GM23338 (cell line): ENCODE measurements around the gene NLRP6. TPM values are rescaled to one million over a fixed set of nuclear protein-coding genes. Genes with fewer than 3 reads are reported as not detected.
A peak's percentile ranks its signal among the peaks of the same experiment; 100 is the strongest.

ENCODE experiments used
- ATAC-seq: fragments of 200-7000 bp; cut with Tn5 transposase; 3 replicates; pipeline ENCODE4 v1.9.1; 2020
- DNase-seq: peaks from one replicate; pipeline ENCODE4 v3.0.0-alpha.2; 2015; ENCODE audit warnings: low spot score
- H2AFZ ChIP-seq: fragments of 200-600 bp; sonication (generic); 2 replicates; pipeline ENCODE4 v1.8.0; 2016; ENCODE audit warnings: antibody characterized with exemption, mild to moderate bottlenecking, moderate library complexity
- H3F3A ChIP-seq: fragments of 200-600 bp; sonication (generic); replicated peaks from 2 replicates; pipeline ENCODE4 v1.8.0; 2017; ENCODE audit warnings: antibody characterized with exemption, mixed run types, low read depth
- H3K27ac ChIP-seq: fragments of 200-600 bp; sonication (generic); 2 replicates; pipeline ENCODE4 v1.6.1; 2016; ENCODE audit warnings: low read depth
- H3K27me3 ChIP-seq: fragments of 200-600 bp; sonication (generic); 2 replicates; pipeline ENCODE4 v1.8.0; 2016; ENCODE audit warnings: mild to moderate bottlenecking, mixed run types, moderate library complexity; ENCODE audit not compliant: insufficient read depth
- H3K36me3 ChIP-seq: fragments of 200-600 bp; sonication (generic); 2 replicates; pipeline ENCODE4 v1.8.0; 2016; ENCODE audit warnings: mild to moderate bottlenecking; ENCODE audit not compliant: insufficient read depth
- H3K4me1 ChIP-seq: fragments of 200-600 bp; sonication (generic); 2 replicates; pipeline ENCODE4 v1.8.0; 2016; ENCODE audit warnings: mild to moderate bottlenecking, moderate library complexity; ENCODE audit not compliant: insufficient read depth
- H3K4me2 ChIP-seq: fragments of 200-600 bp; sonication (generic); 2 replicates; pipeline ENCODE4 v1.7.1; 2017; ENCODE audit warnings: mixed run types
- H3K4me3 ChIP-seq: fragments of 200-600 bp; sonication (generic); 2 replicates; pipeline ENCODE4 v1.6.1; 2016; ENCODE audit warnings: mixed run types
- H3K79me2 ChIP-seq: fragments of 200-600 bp; sonication (generic); replicated peaks from 2 replicates; pipeline ENCODE4 v1.8.0; 2017; ENCODE audit warnings: mild to moderate bottlenecking; ENCODE audit not compliant: insufficient read depth
- H3K9me2 ChIP-seq: fragments of 200-600 bp; sonication (generic); 2 replicates; pipeline ENCODE4 v1.8.0; 2017; ENCODE audit not compliant: insufficient read depth
- H4K20me1 ChIP-seq: fragments of 200-600 bp; sonication (generic); replicated peaks from 2 replicates; pipeline ENCODE4 v1.8.0; 2017; ENCODE audit warnings: mild to moderate bottlenecking; ENCODE audit not compliant: insufficient read depth
- H3K27ac Mint-ChIP-seq: 2 replicates; pipeline ENCODE4 v1.8.0; 2020; ENCODE audit warnings: inconsistent platforms, mild to moderate bottlenecking, moderate library complexity, mixed read lengths
- H3K27me3 Mint-ChIP-seq: 3 replicates; pipeline ENCODE4 v1.8.0; 2022; ENCODE audit warnings: low read depth, mild to moderate bottlenecking, moderate library complexity, mixed read lengths, inconsistent platforms; ENCODE audit not compliant: insufficient read depth, poor library complexity
- H3K36me3 Mint-ChIP-seq: 3 replicates; pipeline ENCODE4 v1.8.0; 2021; ENCODE audit warnings: low read depth, mild to moderate bottlenecking, inconsistent platforms, moderate library complexity, mixed read lengths
- H3K4me1 Mint-ChIP-seq: 3 replicates; pipeline ENCODE4 v1.8.0; 2020; ENCODE audit warnings: mild to moderate bottlenecking, inconsistent platforms, mixed read lengths
- H3K4me3 Mint-ChIP-seq: 3 replicates; pipeline ENCODE4 v1.8.0; 2021; ENCODE audit warnings: moderate library complexity, mild to moderate bottlenecking, inconsistent platforms, mixed read lengths
- H3K9me3 Mint-ChIP-seq: 3 replicates; pipeline ENCODE4 v1.8.0; 2020; ENCODE audit warnings: moderate library complexity, mild to moderate bottlenecking, inconsistent platforms, mixed read lengths
- CTCF ChIP-seq, 2 experiments: fragments of 200-600 bp in 1 of 2; sonication (generic) in 1 of 2; conservative IDR thresholded peaks; 2 replicates each; pipeline versions ENCODE4 v1.5.1 to v1.6.1; 2016 to 2017; ENCODE audit warnings: antibody characterized with exemption in 2 of 2, low read depth in 2 of 2, mild to moderate bottlenecking in 2 of 2, moderate library complexity in 1 of 2
- ETS1 ChIP-seq: IDR thresholded peaks from 2 replicates; pipeline ENCODE4 v1.6.1; 2016; ENCODE audit warnings: antibody characterized with exemption
- EZH2 ChIP-seq: fragments of 200-600 bp; sonication (generic); IDR thresholded peaks from one replicate; pipeline ENCODE4 v1.8.0; 2017; ENCODE audit warnings: antibody characterized with exemption, mild to moderate bottlenecking, low read depth; ENCODE audit not compliant: unreplicated experiment
- JUNB ChIP-seq: IDR thresholded peaks from one replicate; pipeline ENCODE4 v1.6.1; 2016; ENCODE audit warnings: antibody characterized with exemption; ENCODE audit not compliant: unreplicated experiment
- POLR2AphosphoS5 ChIP-seq: IDR thresholded peaks from 2 replicates; pipeline ENCODE4 v1.6.1; 2016; ENCODE audit warnings: antibody characterized with exemption, low read depth
- STAT1 ChIP-seq: IDR thresholded peaks from one replicate; pipeline ENCODE4 v1.6.1; 2016; ENCODE audit warnings: antibody characterized with exemption; ENCODE audit not compliant: unreplicated experiment
- ZNF331 ChIP-seq: fragments of 250-450 bp; sonication (Bioruptor Pico); IDR thresholded peaks from 2 replicates; pipeline ENCODE4 v1.5.0; 2020; ENCODE audit warnings: low read depth, mild to moderate bottlenecking, moderate library complexity
- polyA plus RNA-seq: library from polyadenylated mRNA; unstranded; fragments of >200 nt; fragmentation: Nextera tagmentation; extraction: Ambion mirVana; gene quantifications from 2 replicates; pipeline ENCODE4 v1.2.1, GENCODE V29; 2016
- total RNA-seq: library from RNA; depleted of rRNA; stranded (reverse); fragments of >200 nt; shearing (Covaris generic); gene quantifications from 2 replicates; pipeline ENCODE4 v1.2.3, GENCODE V29; 2014
- TF ChIP-seq, protein P1 (sequence below): IDR thresholded peaks from one replicate; pipeline ENCODE4 v1.6.1; 2018; ENCODE audit warnings: antibody characterized with exemption; ENCODE audit not compliant: unreplicated experiment

NLRP6 gene
- total and polyA plus RNA-seq, 2 experiments from 2014 or later, result 0.15 to 0.73 TPM

DNA sequence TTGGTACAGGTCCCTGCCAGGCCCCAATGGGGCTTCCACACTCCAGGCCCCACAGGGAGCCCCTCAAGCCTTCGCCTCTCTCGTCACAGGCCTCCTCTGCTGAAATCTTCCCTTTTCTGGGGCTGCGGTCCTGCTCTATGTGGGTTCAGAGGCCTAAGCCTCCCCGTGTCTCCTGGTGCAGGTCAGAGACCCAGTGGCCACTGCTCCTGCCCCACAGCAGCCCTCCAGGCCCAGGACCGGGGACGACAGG lies 48.3 kb downstream of the NLRP6 start:
- H2AFZ ChIP-seq, result 0 out of 2 replicates have a peak overlapping the region, but pooled peaks have one; percentile 28

More for the DNA sequence above, 48.3 kb downstream of the NLRP6 start:
- H3F3A ChIP-seq, result 0 out of 2 replicates have a peak, but pooled peaks cover 15% of the 10 kb centered on the region
- H3K4me1 ChIP-seq, result peaks cover 6% of the 10 kb centered on the region
- Mint-ChIP-seq H3K9me3 (peaks cover 6% of the 10 kb centered on the region; the same call in 2 of the 3 replicates), H3K4me1 (peaks cover 33% of the 10 kb centered on the region), H3K27ac (no peak overlapping the region), H3K27me3 (peaks cover 17% of the 10 kb centered on the region), H3K36me3 (peaks cover 11% of the 10 kb centered on the region; the same call in 2 of the 3 replicates), H3K4me3 (no peak overlapping the region)
- no peak overlapping the region for H3K27ac ChIP-seq
- H3K79me2 ChIP-seq, result no peaks in the 10 kb centered on the region
- no peak for DNase-seq
- H3K27me3 ChIP-seq, result no peaks in the 10 kb centered on the region
- no peaks in the 10 kb centered on the region for H3K36me3 ChIP-seq
- H3K4me3 ChIP-seq, result no peak overlapping the region
- ATAC-seq, result peak; percentile 13
- no peaks in the 10 kb centered on the region for H3K9me2 ChIP-seq
- no peak overlapping the region for H3K4me2 ChIP-seq
- no peaks in the 10 kb centered on the region for H4K20me1 ChIP-seq
- TF ChIP-seq JUNB, result no peak
- no peak for TF ChIP-seq EZH2
- TF ChIP-seq, protein P1, sequence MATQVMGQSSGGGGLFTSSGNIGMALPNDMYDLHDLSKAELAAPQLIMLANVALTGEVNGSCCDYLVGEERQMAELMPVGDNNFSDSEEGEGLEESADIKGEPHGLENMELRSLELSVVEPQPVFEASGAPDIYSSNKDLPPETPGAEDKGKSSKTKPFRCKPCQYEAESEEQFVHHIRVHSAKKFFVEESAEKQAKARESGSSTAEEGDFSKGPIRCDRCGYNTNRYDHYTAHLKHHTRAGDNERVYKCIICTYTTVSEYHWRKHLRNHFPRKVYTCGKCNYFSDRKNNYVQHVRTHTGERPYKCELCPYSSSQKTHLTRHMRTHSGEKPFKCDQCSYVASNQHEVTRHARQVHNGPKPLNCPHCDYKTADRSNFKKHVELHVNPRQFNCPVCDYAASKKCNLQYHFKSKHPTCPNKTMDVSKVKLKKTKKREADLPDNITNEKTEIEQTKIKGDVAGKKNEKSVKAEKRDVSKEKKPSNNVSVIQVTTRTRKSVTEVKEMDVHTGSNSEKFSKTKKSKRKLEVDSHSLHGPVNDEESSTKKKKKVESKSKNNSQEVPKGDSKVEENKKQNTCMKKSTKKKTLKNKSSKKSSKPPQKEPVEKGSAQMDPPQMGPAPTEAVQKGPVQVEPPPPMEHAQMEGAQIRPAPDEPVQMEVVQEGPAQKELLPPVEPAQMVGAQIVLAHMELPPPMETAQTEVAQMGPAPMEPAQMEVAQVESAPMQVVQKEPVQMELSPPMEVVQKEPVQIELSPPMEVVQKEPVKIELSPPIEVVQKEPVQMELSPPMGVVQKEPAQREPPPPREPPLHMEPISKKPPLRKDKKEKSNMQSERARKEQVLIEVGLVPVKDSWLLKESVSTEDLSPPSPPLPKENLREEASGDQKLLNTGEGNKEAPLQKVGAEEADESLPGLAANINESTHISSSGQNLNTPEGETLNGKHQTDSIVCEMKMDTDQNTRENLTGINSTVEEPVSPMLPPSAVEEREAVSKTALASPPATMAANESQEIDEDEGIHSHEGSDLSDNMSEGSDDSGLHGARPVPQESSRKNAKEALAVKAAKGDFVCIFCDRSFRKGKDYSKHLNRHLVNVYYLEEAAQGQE, result no peak
- no peak for TF ChIP-seq ETS1
- TF ChIP-seq CTCF (conservative IDR thresholded peaks at IDR 0.05; ENCODE audit: low read depth in 2 of 2), result no peak
- no peak for TF ChIP-seq POLR2AphosphoS5
- no peak for TF ChIP-seq ZNF331 (CRISPR knock-in tag)
- no peak for TF ChIP-seq STAT1
